Muscle layer of duodenum (tissue), 2 donors: ENCODE results near the gene TMEM271.

Experiments used
- H3K27ac ChIP-seq: one replicate; pipeline ENCODE4 v1.7.0; 2013; ENCODE audit warnings: mild to moderate bottlenecking, low read length
- H3K27me3 ChIP-seq: one replicate; pipeline ENCODE4 v1.7.0; 2013; ENCODE audit warnings: low read depth, mild to moderate bottlenecking, control low read depth, low read length
- H3K36me3 ChIP-seq, 2 donors: one replicate each; pipeline ENCODE4 v1.7.0; 2013; ENCODE audit warnings: low read length in 2 of 2, control low read depth in 1 of 2, mild to moderate bottlenecking in 1 of 2; ENCODE audit not compliant: insufficient read depth in 2 of 2, control insufficient read depth in 1 of 2
- H3K4me1 ChIP-seq, 2 donors: one replicate each; pipeline ENCODE4 v1.7.0; 2013; ENCODE audit warnings: low read length in 2 of 2, mild to moderate bottlenecking in 2 of 2, control low read depth in 1 of 2, moderate library complexity in 1 of 2; ENCODE audit not compliant: insufficient read depth in 2 of 2, control insufficient read depth in 1 of 2
- H3K4me3 ChIP-seq, 2 donors: one replicate each; pipeline ENCODE4 v1.7.0; 2013; ENCODE audit warnings: low read length in 2 of 2, low read depth in 1 of 2, mild to moderate bottlenecking in 1 of 2
- H3K9me3 ChIP-seq, 2 donors: one replicate each; pipeline ENCODE4 v1.7.0; 2013; ENCODE audit warnings: low read length in 2 of 2, control low read depth in 1 of 2, mild to moderate bottlenecking in 1 of 2; ENCODE audit not compliant: control insufficient read depth in 1 of 2
- donor health status: healthy.

TMEM271 gene

DNA sequence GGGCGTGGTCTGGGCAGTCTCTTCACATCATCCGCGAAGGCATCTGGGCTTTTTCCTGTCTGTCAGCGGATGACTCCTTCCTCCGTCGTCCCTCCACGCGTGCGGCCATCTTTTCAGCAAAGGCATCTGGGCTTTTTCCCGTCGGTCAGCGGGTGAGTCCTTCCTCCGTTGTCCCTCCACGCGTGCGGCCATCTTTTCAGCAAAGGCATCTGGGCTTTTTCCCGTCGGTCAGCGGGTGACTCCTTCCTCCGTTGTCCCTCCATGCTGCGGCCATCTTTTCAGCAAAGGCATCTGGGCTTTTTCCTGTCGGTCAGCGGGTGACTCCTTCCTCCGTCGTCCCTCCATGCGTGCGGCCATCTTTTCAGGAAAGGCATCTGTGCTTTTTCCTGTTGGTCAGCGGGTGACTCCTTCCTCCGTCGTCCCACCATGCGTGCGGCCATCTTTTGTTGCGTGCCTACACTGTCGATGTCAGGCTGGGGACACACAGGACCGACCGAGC is 12.3 kb upstream of the TMEM271 start:
- Histone ChIP-seq H3K27me3 (no peaks in the 10 kb centered on the region), H3K27ac (no peak overlapping the region), H3K9me3 (peaks cover 7 to 9% of the 10 kb centered on the region in 2 donors), H3K36me3 (no peaks in the 10 kb centered on the region), H3K4me1 (no peaks in the 10 kb centered on the region), H3K4me3 (no peak overlapping the region)

GRCh38 chr4:587671-588350 is 11.7 kb upstream of the TMEM271 start:
- H3K9me3 ChIP-seq: peaks cover 7 to 9% of the 10 kb centered on the region in 2 donors

GRCh38 chr4:583820-584219 is 7.7 kb upstream of the TMEM271 start:
- peaks cover 7 to 9% of the 10 kb centered on the region in 2 donors for H3K9me3 ChIP-seq
- peaks cover 9% of the 10 kb centered on the region for H3K27me3 ChIP-seq
- no peaks in the 10 kb centered on the region for H3K4me1 ChIP-seq
- no peak overlapping the region for H3K4me3 ChIP-seq
- H3K36me3 ChIP-seq: no peaks in the 10 kb centered on the region
- no peak overlapping the region for H3K27ac ChIP-seq

More at GRCh38 chr4:587671-588350, 11.7 kb upstream of the TMEM271 start:
- Histone ChIP-seq H3K4me3 (no peak overlapping the region), H3K27ac (no peak overlapping the region), H3K36me3 (no peaks in the 10 kb centered on the region), H3K27me3 (no peaks in the 10 kb centered on the region), H3K4me1 (no peaks in the 10 kb centered on the region)

- Histone ChIP-seq H3K4me3 (no peak overlapping the region), H3K36me3 (no peaks in the 10 kb centered on the region), H3K9me3 (peaks cover 7 to 9% of the 10 kb centered on the region in 2 donors), H3K4me1 (peaks cover 0 to 11% of the 10 kb centered on the region in 2 donors), H3K27ac (no peak overlapping the region), H3K27me3 (peaks cover 23% of the 10 kb centered on the region)
Observed at GRCh38 chr4:581753-582361, 5.8 kb upstream of the TMEM271 start.

DNA sequence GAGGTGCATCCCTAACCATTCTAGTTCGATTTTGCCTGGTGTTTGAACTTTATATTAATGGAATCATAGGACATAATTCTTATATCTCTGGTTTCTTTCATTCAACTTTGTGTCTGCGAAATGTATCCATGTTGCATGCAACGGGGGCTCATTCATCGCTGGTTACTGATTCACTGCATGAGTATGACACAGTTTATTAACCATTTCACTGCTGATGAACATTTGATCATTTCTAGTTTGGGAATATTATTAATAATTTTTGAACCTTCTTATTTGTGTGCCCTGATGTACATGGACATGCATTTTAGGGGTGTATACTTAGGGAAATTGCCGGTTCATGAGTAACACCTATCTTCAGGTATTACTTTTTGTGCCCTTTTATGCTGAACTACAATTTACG is 5.1 kb upstream of the TMEM271 start:
- Histone ChIP-seq H3K27ac (no peak overlapping the region), H3K36me3 (no peaks in the 10 kb centered on the region), H3K4me3 (no peak overlapping the region), H3K9me3 (peaks cover 7 to 9% of the 10 kb centered on the region in 2 donors), H3K27me3 (peaks cover 23% of the 10 kb centered on the region), H3K4me1 (peaks cover 0 to 14% of the 10 kb centered on the region in 2 donors)

- Histone ChIP-seq H3K4me3 (no peak overlapping the region), H3K9me3 (peaks cover 7 to 9% of the 10 kb centered on the region in 2 donors), H3K27me3 (peaks cover 23% of the 10 kb centered on the region)
Observed at GRCh38 chr4:579543-580175, 3.6 kb upstream of the TMEM271 start.

GRCh38 chr4:578451-579443 is 2.7 kb upstream of the TMEM271 start:
- peaks cover 31% of the 10 kb centered on the region for H3K27me3 ChIP-seq
- peaks cover under 1% of the 10 kb centered on the region in 2 donors for H3K9me3 ChIP-seq
- H3K27ac ChIP-seq: no peak overlapping the region
- no peak overlapping the region for H3K4me3 ChIP-seq
- no peaks in the 10 kb centered on the region for H3K36me3 ChIP-seq
- peaks cover 0 to 22% of the 10 kb centered on the region in 2 donors for H3K4me1 ChIP-seq

More at GRCh38 chr4:579543-580175, 3.6 kb upstream of the TMEM271 start:
- H3K27ac ChIP-seq: no peak overlapping the region
- peaks cover 0 to 17% of the 10 kb centered on the region in 2 donors for H3K4me1 ChIP-seq
- H3K36me3 ChIP-seq: no peaks in the 10 kb centered on the region

- peaks cover 40% of the 10 kb centered on the region for H3K27me3 ChIP-seq
- no peak overlapping the region for H3K4me3 ChIP-seq
- H3K9me3 ChIP-seq: no peaks in the 10 kb centered on the region
- no peaks in the 10 kb centered on the region for H3K36me3 ChIP-seq
- H3K27ac ChIP-seq: no peak overlapping the region
- H3K4me1 ChIP-seq: peaks cover 0 to 22% of the 10 kb centered on the region in 2 donors
Observed at GRCh38 chr4:577499-578450, 1.7 kb upstream of the TMEM271 start.

GRCh38 chr4:576991-577498 is 950 bp upstream of the TMEM271 start:
- Histone ChIP-seq H3K27ac (no peak overlapping the region), H3K4me3 (no peak overlapping the region), H3K36me3 (no peaks in the 10 kb centered on the region), H3K27me3 (peaks cover 45% of the 10 kb centered on the region), H3K4me1 (peaks cover 0 to 22% of the 10 kb centered on the region in 2 donors), H3K9me3 (no peaks in the 10 kb centered on the region)
